DMS114 treated with DMSO at 0.1 percent for 48 hours (cell line): ENCODE results near the gene IFNA14.
"Not testable (repeated sequence)": the region's sequence is repeated elsewhere in the genome, so short reads cannot be mapped to it uniquely, and the experiment has no call there.

Experiments
- DNase-seq: peaks from one replicate; lab custom pipeline; 2025; ENCODE audit not compliant: unreplicated experiment; lab: John Stamatoyannopoulos, UW

Gene IFNA14

DNA sequence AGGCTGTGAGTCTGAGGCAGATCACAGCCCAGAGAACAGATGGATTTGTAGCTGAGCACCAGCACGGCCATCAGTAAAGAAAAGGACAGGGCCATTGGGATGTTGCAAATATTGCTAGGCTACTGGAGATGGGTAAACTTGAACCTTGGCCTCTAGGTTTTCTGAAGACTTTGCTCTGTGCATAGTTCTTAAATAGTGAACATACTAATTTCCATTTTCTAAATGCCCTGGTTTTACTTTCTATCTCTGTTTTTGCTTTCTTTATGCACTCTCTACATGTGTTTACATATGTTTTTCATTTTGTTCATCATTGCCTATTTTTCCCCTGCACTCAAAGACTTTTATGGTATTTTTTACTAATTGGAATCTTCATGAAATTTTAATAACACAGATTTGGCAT is 22.6 kb downstream of the IFNA14 start, which contains the start of gene IFNA16:
Gene IFNA16, minus strand, starts transcription at position 101 of the 400 bp plus-strand sequence. Its CDS starts 6 bp downstream, at position 95.
- DNase-seq: not testable (repeated sequence)

DNA sequence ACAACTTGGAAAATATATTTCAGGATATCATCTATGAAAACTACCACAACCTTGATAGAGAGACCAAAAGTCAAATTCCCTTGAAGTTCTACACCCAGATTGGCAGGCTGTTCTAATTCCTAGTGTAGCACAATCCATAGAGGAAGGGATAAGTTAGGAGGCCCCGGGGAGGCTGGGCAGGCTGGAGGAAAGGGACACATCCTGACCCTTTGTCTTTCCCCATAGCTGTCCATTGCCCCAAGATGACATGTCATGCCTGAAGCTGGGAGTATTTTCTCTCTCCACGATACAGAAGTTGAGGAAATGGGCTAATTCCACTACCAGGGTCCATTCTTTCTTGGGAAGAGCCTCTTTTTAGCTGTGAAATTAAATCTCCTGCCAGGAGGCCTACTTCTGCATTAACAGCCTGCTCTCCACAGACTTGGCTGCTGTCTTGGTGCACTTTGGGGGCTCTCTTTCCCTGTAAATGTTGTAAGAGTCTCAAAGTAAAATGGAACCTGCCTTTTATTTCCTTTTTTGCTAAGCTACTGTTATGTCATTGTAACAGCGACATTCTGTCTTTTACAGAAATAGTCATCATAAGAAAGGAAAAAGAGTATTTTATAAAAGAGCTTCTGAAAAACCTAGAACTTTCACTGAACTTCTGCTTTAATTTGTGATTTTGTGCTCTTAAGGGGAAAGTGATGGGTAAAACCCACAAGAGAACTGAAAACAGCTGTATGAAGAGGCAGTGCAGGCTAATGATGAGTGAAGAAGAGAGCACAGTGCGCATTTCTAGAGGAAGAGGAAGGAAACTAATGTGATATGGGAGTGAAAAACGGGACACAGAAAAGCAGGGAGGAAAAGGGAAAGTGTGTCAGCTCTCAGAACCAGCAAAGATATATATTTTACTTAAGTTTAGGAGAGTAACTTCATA is 26.1 kb downstream of the IFNA14 start:
- not testable (repeated sequence) for DNase-seq

DNA sequence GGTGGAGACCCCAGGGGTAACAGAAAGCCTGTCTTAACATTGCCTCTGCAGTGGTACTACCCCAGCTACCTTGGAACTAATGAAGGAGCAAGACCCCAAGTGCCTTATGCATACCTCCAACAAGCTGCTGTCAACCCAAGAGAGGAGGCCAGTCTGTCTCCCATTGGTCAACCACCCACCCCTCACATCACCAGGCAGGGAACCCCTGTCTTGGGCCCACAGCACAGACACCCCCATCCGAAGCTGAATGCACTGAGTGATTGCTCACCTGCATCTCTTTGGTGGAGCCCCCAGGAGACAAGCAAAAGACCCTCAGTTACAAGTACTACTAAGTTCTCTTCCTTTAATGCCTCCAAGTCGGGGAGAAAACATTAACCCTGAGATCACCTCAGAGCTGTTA is 27.6 kb downstream of the IFNA14 start:
- not testable (repeated sequence) for DNase-seq

DNA sequence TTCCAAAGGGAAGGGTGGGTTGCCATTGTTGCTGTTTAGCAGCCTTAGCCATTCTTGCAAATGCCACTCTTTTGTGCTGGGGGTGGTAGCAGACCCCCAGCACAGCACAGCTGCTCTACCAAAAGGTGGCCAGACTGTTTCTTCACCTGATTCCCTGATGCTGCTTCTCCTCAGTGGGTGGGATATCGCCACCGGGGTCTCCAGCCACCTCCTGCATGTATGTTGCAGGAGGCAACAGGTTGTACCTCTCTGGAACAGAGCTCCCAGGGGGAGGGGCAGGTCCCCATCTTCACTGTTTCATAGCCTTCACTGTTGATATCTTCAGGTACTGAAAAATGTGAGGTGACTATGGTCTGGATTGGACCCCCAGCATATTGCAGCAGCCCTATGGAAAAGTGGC is 29.0 kb downstream of the IFNA14 start:
- DNase-seq: not testable (repeated sequence)

DNA sequence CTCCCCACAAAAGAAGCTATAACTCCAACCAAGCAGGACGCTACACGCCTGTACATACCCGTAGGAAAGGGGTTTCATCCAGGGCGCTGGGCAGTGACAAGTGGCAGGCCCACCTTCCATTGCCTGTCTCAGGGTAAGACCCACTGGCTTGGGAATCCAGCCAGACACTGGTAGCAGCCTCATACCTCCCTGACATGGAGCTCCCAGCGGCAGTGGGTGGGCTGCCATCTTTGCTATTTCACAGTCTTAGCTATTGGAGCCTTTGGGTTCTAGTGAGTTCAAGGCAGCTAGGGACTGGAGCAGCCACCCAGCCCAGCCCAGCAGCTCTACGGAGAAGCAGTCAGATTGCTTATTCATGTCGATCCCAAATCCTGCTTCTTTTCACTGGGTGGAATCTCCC is 29.5 kb downstream of the IFNA14 start:
- DNase-seq: no peak

DNA sequence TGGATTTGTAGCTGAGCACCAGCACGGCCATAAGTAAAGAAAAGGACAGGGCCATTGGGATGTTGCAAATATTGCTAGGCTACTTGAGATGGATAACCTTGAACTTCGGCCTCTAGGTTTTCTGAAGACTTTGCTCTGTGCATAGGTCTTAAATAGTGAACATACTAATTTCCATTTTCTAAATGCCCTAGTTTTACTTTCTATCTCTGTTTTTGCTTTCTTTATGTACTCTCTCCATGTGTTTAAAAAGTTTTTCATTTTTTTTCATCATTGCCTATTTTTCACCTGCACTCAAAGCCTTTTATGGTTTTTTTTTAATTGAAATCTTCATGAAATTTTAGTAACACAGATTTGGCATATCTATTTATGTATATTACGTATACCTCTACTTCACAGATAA is 32.8 kb downstream of the IFNA14 start, which contains the start of gene IFNA10:
Gene IFNA10, minus strand, starts transcription at position 101 of the 400 bp plus-strand sequence. Its CDS starts 46 bp downstream, at position 55.
- not testable (repeated sequence) for DNase-seq

DNA sequence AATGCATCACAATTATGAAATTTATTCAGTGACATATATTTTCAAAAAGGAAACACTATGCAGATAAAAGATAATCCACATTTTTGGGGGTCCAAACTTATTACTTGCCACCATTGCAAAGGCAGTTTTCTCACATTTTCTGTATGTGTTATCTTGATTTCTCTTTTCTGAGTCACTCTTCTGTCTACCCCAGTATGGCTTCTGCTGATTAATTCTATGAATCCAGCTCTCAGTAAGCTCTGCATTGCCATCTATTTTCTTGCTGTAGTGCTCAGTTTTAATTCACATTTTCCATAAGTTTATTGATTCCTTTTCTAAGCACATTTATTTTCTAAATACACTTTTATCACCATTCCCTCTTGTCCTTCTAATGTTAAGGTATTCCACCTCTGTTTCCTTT is 34.6 kb downstream of the IFNA14 start:
- no peak for DNase-seq

DNA sequence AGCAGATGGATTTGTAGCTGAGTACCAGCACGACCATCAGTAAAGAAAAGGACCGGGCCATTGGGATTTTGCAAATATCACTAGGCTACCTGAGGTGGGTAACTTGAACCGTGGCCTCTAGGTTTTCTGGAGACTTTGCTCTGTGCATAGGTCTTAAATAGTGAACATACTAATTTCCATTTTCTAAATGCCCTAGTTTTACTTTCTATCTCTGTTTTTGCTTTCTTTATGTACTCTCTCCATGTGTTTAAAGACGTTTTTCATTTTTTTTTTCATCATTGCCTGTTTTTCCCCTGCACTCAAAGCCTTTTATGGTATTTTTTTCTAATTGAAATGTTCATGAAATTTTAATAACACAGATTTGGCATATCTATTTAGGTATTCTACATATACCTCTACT is 37.7 kb downstream of the IFNA14 start, which contains the start of gene IFNA7:
Gene IFNA7, minus strand, starts transcription at position 101 of the 400 bp plus-strand sequence. Its CDS starts 40 bp downstream, at position 61.
- not testable (repeated sequence) for DNase-seq

DNA sequence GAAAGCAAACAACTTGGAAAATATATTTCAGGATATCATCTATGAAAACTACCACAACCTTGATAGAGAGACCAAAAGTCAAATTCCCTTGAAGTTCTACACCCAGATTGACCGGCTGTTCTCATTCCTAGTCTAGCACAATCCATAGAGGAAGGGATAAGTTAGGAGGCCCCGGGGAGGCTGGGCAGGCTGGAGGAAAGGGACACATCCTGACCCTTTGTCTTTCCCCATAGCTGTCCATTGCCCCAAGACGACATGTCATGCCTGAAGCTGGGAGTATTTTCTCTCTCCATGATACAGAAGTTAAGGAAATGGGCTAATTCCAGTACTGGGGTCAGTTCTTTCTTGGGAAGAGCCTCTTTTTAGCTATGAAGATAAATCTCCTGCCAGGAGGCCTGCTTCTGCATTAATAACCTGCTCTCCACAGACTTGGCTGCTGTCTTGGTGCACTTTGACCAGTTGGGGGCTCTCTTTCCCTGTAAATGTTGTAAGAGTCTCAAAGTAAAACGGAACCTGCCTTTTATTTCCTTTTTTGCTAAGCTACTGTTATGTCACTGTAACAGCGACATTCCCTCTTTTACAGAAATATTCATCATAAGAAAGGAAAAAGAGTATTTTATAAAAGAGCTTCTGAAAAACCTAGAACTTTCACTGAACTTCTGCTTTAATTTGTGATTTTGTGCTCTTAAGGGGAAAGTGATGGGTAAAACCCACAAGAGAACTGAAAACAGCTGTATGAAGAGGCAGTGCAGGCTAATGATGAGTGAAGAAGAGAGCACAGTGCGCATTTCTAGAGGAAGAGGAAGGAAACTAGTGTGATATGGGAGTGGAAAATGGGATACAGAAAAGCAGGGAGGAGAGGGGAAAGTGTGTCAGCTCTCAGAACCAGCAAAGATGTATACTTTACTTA is 44.7 kb downstream of the IFNA14 start:
- DNase-seq: not testable (repeated sequence)
